GM18526 (cell line): ENCODE measurements around the gene SLC51A.

ENCODE experiments used
- POLR2A ChIP-seq: IDR thresholded peaks from 3 replicates; pipeline ENCODE4 v1.6.1; 2011; ENCODE audit not compliant: insufficient read length; ENCODE audit errors: extremely low read depth

SLC51A gene

GRCh38 chr3:196207833-196208607 lies 8.3 kb upstream of the SLC51A start:
- TF ChIP-seq POLR2A = no peak

GRCh38 chr3:196208942-196209695 lies 7.2 kb upstream of the SLC51A start:
- no peak for TF ChIP-seq POLR2A

GRCh38 chr3:196210673-196211556 lies 5.4 kb upstream of the SLC51A start, which contains the start of gene ZDHHC19:
Gene ZDHHC19 (minus strand): TSS chr3:196211400. CDS start chr3:196211315, 85 bp downstream.
- TF ChIP-seq POLR2A = no peak

GRCh38 chr3:196214783-196215441 lies 1.4 kb upstream of the SLC51A start:
- no peak for TF ChIP-seq POLR2A

- no peak for TF ChIP-seq POLR2A
These were observed 777 bp upstream of the SLC51A start for GRCh38 chr3:196215493-196216020.

GRCh38 chr3:196216681-196217211 lies 412 bp downstream of the SLC51A start:
- no peak for TF ChIP-seq POLR2A

- no peak for TF ChIP-seq POLR2A
These were observed 1.2 kb downstream of the SLC51A start for GRCh38 chr3:196217307-196218154.

GRCh38 chr3:196218155-196218712 lies 1.9 kb downstream of the SLC51A start:
- no peak for TF ChIP-seq POLR2A

GRCh38 chr3:196219194-196219969 lies 3.0 kb downstream of the SLC51A start:
- TF ChIP-seq POLR2A = no peak

GRCh38 chr3:196219970-196220311 lies 3.6 kb downstream of the SLC51A start:
- TF ChIP-seq POLR2A = no peak

- no peak for TF ChIP-seq POLR2A
These were observed 4.3 kb downstream of the SLC51A start for GRCh38 chr3:196220587-196220986.

- no peak for TF ChIP-seq POLR2A
These were observed 4.7 kb downstream of the SLC51A start for GRCh38 chr3:196220991-196221390.
